ENCODE measurements around the gene CYP1B1.
"Not testable (repeated sequence)": the region's sequence is repeated elsewhere in the genome, so short reads cannot be mapped to it uniquely, and the experiment has no call there.

Gene CYP1B1

GRCh38 chr2:38030635-38031355 is 45.2 kb downstream of the CYP1B1 start:
- DNase-seq, result no peak

- DNase-seq, result no peak
These were observed 46.4 kb downstream of the CYP1B1 start for GRCh38 chr2:38029512-38029911.

GRCh38 chr2:38028829-38029228 is 47.1 kb downstream of the CYP1B1 start:
- no peak for DNase-seq

- DNase-seq, result no peak
These were observed 49.1 kb downstream of the CYP1B1 start for GRCh38 chr2:38026846-38027245.

- no peak for DNase-seq
These were observed 54.4 kb downstream of the CYP1B1 start for GRCh38 chr2:38021589-38021988.

GRCh38 chr2:38020359-38021069 is 55.4 kb downstream of the CYP1B1 start:
- not testable (repeated sequence) for DNase-seq

GRCh38 chr2:38017836-38018235 is 58.1 kb downstream of the CYP1B1 start:
- DNase-seq, result no peak
